Measurements from ENCODE around the gene PLTP.

- TF ChIP-seq CTCF (IDR thresholded peaks at IDR 0.05): no peak
- TF ChIP-seq POLR2A (IDR thresholded peaks at IDR 0.05): no peak
- no peak for TF ChIP-seq POLR2AphosphoS5 (IDR thresholded peaks at IDR 0.05; ENCODE audit: insufficient read depth in 1 of 2, low read depth in 1 of 2)
These were observed 18.1 kb downstream of the PLTP start for GRCh38 chr20:45893831-45894230.

Measured in vagina (tissue), 2 donors.